Measurements from ENCODE around the gene FSTL5.

GRCh38 chr4:162059656-162060055, 104.1 kb downstream of the FSTL5 start:
- no peak for TF ChIP-seq EZH2phosphoT487 (IDR thresholded peaks at IDR 0.05; ENCODE audit: low read depth, severe bottlenecking, unreplicated experiment)
- TF ChIP-seq, protein P1, sequence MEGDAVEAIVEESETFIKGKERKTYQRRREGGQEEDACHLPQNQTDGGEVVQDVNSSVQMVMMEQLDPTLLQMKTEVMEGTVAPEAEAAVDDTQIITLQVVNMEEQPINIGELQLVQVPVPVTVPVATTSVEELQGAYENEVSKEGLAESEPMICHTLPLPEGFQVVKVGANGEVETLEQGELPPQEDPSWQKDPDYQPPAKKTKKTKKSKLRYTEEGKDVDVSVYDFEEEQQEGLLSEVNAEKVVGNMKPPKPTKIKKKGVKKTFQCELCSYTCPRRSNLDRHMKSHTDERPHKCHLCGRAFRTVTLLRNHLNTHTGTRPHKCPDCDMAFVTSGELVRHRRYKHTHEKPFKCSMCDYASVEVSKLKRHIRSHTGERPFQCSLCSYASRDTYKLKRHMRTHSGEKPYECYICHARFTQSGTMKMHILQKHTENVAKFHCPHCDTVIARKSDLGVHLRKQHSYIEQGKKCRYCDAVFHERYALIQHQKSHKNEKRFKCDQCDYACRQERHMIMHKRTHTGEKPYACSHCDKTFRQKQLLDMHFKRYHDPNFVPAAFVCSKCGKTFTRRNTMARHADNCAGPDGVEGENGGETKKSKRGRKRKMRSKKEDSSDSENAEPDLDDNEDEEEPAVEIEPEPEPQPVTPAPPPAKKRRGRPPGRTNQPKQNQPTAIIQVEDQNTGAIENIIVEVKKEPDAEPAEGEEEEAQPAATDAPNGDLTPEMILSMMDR (IDR thresholded peaks at IDR 0.05; ENCODE audit: poor library complexity) = no peak
- TF ChIP-seq EZH2 (IDR thresholded peaks at IDR 0.05; ENCODE audit: borderline replicate concordance) = no peak

Measured in hepatocyte (in vitro differentiated cells).